HG03378 (cell line): ENCODE data around the gene HMGCL.

Source experiments
- ATAC-seq: cut with Tn5 transposase; IDR thresholded peaks from one replicate; pipeline ENCODE4 v1.9.1; 2021; ENCODE audit warnings: mild to moderate bottlenecking, moderate library complexity; ENCODE audit not compliant: unreplicated experiment

HMGCL gene

GRCh38 chr1:23779826-23780371, 45.3 kb downstream of the HMGCL start:
- ATAC-seq = no peak

- ATAC-seq = no peak
These were observed 47.0 kb downstream of the HMGCL start, which contains the start of gene PITHD1 for GRCh38 chr1:23777979-23778814. TSS of gene PITHD1 (plus strand) at chr1:23778418. CDS start at chr1:23778516, 98 bp downstream.

GRCh38 chr1:23776217-23776616, 49.0 kb downstream of the HMGCL start:
- ATAC-seq = no peak

DNA sequence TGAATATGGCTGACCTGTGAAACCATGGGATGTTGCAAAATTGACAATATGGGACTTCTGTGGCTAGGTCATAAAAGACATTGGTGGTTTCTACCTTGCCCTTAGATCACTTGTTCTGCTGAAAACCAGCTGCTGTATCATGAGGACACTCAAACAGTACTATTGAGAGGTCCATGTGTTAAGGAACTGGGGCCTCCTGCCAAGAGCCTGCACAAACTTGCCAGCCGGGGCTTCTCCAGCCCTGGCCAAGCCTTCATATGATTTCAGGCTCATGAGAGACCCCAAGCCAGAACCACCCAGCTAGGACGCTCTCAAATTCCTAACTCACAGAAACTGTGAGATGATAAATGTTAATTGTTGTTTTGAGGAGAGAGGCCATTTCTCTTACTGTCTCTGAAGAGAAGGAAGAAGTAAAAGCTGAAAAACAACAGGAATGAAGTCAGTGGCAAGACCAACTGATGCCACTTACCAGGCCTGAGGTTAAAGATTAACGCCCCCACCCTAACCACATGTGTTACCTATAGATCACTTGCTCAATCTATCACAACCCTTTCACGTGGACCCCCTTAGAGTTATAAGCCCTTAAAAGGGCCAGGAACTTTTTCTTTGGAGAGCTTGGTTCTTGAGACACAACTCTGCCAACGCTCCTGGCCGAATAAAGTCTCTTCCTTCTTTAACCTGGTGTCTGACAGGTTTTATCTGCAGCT, 50.9 kb downstream of the HMGCL start:
- no peak for ATAC-seq

GRCh38 chr1:23772854-23773242, 52.4 kb downstream of the HMGCL start:
- no peak for ATAC-seq

DNA sequence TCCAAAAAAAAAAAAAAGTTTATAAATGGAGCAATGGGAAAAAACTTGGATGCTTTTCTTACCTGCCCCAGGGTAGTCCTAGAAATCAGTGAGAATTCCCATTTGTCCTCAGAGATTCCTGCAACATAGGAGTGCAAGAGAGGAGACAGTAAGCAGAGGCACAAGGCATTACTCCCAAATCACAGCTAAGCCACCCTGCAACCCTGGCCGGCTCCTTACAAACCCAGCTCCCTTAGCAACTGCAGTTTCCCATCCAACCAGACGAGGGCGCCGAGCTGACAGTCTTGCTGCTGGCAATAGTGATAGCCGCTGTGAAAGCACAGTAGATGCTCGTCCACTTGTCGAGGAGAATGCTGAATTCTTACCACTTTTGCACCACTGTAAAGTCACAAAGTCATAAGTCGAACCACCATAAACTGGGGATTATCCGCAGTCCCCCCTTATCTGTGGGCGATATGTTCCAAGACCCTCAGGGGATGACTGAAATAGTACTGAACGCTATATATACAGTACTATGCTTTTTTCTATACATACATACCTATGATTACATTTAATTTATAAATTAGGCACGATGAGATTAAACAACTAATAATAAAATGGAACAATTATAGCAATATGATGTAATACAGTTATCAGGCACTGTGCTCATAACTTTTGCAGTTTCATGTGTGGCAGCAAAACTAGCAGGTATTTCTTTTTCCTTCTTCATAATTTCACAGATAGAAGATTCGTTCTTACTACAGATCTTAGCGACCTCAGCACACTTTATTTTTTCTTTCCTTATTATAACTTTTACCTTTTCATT, 53.0 kb downstream of the HMGCL start:
- ATAC-seq = no peak

DNA sequence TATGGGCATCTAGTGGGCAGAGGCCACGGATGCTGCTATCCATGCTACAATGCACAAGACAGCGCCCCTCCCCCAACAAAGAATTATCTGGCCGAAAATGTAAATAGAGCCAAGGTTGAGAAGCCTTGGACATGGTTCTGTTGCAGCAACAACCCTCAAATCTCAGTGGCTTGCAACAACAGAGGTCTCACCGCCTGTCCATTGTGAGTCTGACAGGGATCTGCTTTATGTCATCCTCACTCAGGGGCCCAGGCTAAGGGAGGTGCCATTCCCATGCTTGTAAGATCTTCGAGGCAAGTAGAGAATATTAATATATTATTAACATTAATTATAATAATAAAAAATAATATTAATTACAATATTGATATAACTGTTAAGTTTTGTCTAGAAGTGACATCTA, 56.5 kb downstream of the HMGCL start:
- no peak for ATAC-seq

- no peak for ATAC-seq
These were observed 62.1 kb downstream of the HMGCL start for GRCh38 chr1:23763041-23763577.

- no peak for ATAC-seq
These were observed 66.0 kb downstream of the HMGCL start for GRCh38 chr1:23759277-23759676.

- ATAC-seq = no peak
These were observed 67.4 kb downstream of the HMGCL start for GRCh38 chr1:23757812-23758211.

- no peak for ATAC-seq
These were observed 68.6 kb downstream of the HMGCL start for GRCh38 chr1:23756676-23757075.

DNA sequence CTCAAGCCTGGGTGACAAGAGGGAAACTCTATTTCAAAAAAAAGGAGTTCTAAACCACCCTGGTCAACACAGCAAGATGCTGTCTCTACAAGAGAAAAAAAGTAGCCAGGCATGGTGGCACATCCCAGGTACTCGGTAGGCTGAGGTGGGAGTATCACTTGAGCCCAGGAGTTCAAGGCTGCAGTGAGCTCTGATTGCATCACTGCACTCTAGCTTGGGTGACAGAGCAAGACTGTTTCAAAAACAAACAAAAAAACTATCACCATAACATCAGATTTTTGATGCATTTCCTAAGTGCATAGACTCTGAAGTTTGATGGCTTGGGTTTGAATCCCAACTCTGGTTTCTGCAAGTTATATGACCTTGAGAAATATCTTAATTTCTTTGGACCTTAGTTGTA, 72.3 kb downstream of the HMGCL start:
- no peak for ATAC-seq
